Mucosa of descending colon (tissue), 3 donors: ENCODE results near the gene DOC2A. TPM values are rescaled to one million over a fixed set of nuclear protein-coding genes. Genes with fewer than 3 reads are reported as not detected.

ENCODE experiments used
- ATAC-seq: fragments of 200-7000 bp; cut with Tn5 transposase; one replicate; pipeline ENCODE4 v1.9.1; 2020; ENCODE audit warnings: mild to moderate bottlenecking, moderate library complexity
- DNase-seq, 3 donors: peaks; one replicate each; pipeline ENCODE4 v3.0.0-alpha.2; 2020
- H3K36me3 ChIP-seq: fragments of 200-600 bp; one replicate; pipeline ENCODE4 v1.8.0; 2021; ENCODE audit warnings: low read depth, mild to moderate bottlenecking
- H3K4me1 ChIP-seq: fragments of 200-600 bp; one replicate; pipeline ENCODE4 v1.8.0; 2021; ENCODE audit warnings: low read depth, mild to moderate bottlenecking
- H3K4me3 ChIP-seq: fragments of 200-600 bp; one replicate; pipeline ENCODE4 v1.8.0; 2021; ENCODE audit warnings: mild to moderate bottlenecking
- H3K9me3 ChIP-seq: fragments of 200-600 bp; one replicate; pipeline ENCODE4 v1.8.0; 2021; ENCODE audit warnings: mild to moderate bottlenecking
- intact Hi-C, 2 donors: fragments of 100-400 bp; cut with DNase I in 1 of 2; cut with micrococcal nuclease in 1 of 2; formaldehyde crosslinking; loops; one replicate each; pipeline versions ENCODE4 v1.11.0 to v1.11.1; 2022; cut with DNase I, micrococcal nuclease
- total RNA-seq, 3 donors: library from RNA; stranded (reverse); fragmentation: NEBNext Ultra II Directional in 2 of 3; extraction: Animal tissue kit (Norgen Biotek cat#: 25700) in 2 of 3; gene quantifications; one replicate each; pipeline versions ENCODE4 v1.2.1 to v1.2.4, GENCODE V29; 2021 to 2023
- TF ChIP-seq, protein P1 (sequence below): fragments of 200-600 bp; IDR thresholded peaks from one replicate; pipeline ENCODE4 v1.8.0; 2022; ENCODE audit warnings: antibody characterized with exemption, mild to moderate bottlenecking
- donor health status: DM: no; HTN: no; CAD: no; lungs with moderate emphysema.
- donor health status: DM: no; HTN: no; CAD: no.
- donor health status: DM: no; HTN: yes; CAD: no.

Gene DOC2A
- total RNA-seq, 3 donors from 2014 or later: 5.2 to 16.8 (median 7.5) TPM

DNA sequence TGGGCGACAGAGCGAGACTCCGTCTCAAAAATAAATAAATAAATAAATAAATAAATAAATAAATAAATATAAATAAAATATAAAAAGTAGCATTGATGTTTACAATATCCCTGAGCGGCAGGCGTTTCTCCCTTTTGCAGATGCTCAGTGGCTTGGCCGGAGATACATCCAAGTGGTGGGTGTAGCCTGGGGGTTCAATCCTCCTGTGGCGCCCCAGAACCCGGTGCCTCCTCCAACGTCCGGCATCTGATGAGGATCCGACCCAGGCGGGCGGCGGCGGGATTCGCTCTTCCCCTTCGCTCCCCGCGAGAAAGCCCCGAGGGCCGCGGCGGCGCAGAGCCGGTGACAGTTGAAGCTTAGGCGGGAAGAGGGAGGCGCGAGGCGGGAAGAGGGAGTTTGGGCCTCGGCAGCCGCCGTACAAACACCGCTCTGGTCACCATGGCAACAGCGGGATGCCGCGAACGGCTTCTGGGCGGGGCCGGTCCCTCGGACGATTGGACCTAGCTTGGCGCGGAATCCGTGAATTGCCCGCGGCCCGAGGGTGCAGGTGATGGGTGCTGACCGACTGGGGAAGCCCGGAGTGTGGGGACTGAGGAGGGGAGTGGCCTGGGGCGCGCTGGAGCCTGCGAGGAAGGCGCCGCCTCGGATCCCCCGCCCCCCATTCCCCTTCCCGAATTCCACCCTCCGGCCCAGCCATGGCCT is 42.0 kb upstream of the DOC2A start:
- H3K4me1 ChIP-seq: peaks cover 7% of the 10 kb centered on the region
- H3K4me3 ChIP-seq: peak overlapping the region; percentile 13
- DNase-seq (peak; percentile 95 to 96 (median 96)), ATAC-seq (peak; percentile 97)
- no peaks in the 10 kb centered on the region for H3K36me3 ChIP-seq
- no peaks in the 10 kb centered on the region for H3K9me3 ChIP-seq
- intact Hi-C loops: no loop called here
- TF ChIP-seq, protein P1, sequence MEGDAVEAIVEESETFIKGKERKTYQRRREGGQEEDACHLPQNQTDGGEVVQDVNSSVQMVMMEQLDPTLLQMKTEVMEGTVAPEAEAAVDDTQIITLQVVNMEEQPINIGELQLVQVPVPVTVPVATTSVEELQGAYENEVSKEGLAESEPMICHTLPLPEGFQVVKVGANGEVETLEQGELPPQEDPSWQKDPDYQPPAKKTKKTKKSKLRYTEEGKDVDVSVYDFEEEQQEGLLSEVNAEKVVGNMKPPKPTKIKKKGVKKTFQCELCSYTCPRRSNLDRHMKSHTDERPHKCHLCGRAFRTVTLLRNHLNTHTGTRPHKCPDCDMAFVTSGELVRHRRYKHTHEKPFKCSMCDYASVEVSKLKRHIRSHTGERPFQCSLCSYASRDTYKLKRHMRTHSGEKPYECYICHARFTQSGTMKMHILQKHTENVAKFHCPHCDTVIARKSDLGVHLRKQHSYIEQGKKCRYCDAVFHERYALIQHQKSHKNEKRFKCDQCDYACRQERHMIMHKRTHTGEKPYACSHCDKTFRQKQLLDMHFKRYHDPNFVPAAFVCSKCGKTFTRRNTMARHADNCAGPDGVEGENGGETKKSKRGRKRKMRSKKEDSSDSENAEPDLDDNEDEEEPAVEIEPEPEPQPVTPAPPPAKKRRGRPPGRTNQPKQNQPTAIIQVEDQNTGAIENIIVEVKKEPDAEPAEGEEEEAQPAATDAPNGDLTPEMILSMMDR: no peak

DNA sequence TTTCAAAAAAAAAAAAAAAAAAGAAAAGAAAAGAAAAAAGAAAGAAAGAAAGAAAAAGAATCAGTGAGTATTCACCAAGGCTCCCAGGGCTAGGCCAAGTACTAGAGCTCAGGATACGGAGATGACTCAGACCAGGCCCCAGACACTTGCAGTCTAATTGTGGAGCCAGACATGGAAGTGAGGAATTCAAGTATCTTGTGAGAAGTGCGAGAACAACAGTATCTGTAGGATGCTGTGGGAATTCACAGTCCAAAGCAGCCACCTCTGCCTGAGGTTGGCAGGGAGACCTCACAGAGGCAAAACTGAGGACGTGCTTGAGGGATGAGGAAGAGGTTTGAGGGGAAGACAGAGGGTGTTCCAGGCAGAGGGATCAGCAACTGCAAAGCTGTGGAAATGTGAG is 40.7 kb upstream of the DOC2A start:
- intact Hi-C loops: no loop called here
- no peak for ATAC-seq
- Histone ChIP-seq H3K36me3 (no peaks in the 10 kb centered on the region), H3K4me3 (no peak overlapping the region), H3K9me3 (no peaks in the 10 kb centered on the region), H3K4me1 (peaks cover 7% of the 10 kb centered on the region)
- TF ChIP-seq, protein P1: no peak
- peak in 1 of 3 donors; percentile 3 for DNase-seq

DNA sequence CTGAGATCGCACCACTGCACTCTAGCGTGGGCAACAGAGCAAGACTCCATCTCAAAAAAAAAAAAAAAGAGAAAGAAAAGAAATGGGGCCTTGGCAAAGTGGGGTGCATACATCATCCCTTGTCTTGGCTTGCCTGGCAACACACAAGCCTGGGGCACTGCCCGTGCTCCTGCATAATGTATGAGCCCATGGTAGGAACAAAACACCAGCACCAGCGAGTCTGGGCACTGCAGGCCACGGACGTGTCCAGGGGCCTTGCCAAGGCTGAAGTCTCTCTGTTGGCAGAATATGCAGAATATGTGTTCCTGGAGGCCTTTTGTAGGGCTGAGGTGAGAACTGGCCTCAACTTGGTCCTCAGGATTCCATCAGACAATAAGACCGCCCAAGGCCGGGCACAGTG is 39.0 kb upstream of the DOC2A start:
- intact Hi-C loops: no loop called here
- no peak overlapping the region for H3K4me3 ChIP-seq
- no peak for ATAC-seq
- TF ChIP-seq, protein P1: no peak
- H3K36me3 ChIP-seq: no peaks in the 10 kb centered on the region
- peak in 1 of 3 donors; percentile 28 for DNase-seq
- H3K9me3 ChIP-seq: no peaks in the 10 kb centered on the region
- H3K4me1 ChIP-seq: peaks cover 7% of the 10 kb centered on the region

DNA sequence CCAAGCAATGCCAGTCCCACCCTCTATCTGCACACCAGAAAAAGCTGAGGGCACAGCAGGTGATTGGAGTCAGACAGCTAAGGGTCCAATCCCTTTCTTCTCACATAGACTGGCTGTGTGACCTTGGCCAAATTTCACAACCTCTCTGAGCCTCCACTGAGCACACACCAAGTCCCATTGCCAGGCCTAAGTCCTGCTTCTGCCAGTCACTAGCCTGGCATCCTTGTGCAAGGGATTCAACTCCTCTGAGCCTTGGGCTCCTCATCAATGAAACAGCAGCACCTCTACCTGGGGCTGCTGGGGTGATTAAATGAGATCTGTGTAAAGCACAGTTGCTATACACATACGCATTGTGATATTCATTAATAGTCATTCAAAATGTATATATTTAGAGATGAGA is 35.8 kb upstream of the DOC2A start:
- DNase-seq (no peak), ATAC-seq (no peak)
- no peaks in the 10 kb centered on the region for H3K36me3 ChIP-seq
- no peaks in the 10 kb centered on the region for H3K9me3 ChIP-seq
- TF ChIP-seq, protein P1: no peak
- intact Hi-C loops: no loop called here
- H3K4me3 ChIP-seq: no peak overlapping the region
- H3K4me1 ChIP-seq: no peaks in the 10 kb centered on the region

DNA sequence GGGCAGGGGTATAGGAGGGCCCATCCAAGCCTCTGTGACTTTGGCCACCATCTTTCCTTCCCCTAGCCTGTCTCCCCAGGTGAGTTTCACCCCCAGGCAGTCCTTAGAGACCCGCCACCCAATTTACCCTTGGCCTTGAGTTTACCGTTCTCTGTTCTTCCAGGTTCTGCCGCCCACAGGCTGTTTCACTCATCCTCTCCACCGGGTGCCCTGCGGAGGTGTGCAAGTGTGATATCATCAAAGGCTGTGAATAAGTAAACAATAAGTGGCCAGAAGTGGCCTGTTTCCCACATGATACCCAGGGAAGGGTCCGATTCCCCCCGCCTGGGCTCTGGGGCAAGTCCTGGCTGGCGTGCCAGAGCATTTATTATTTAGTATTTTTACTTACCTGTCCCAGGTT is 35.4 kb upstream of the DOC2A start:
- no peak for DNase-seq
- Histone ChIP-seq H3K4me1 (no peaks in the 10 kb centered on the region), H3K36me3 (no peaks in the 10 kb centered on the region), H3K9me3 (no peaks in the 10 kb centered on the region), H3K4me3 (no peak overlapping the region)
- TF ChIP-seq, protein P1: no peak
- intact Hi-C loops: no loop called here
- no peak for ATAC-seq
